NCI-H2227 (cell line): ENCODE data around the gene CFAP74.
"Not testable (repeated sequence)": the region's sequence is repeated elsewhere in the genome, so short reads cannot be mapped to it uniquely, and the experiment has no call there.

Experiments used
- DNase-seq: peaks from one replicate; lab custom pipeline; 2025; ENCODE audit not compliant: unreplicated experiment; lab: John Stamatoyannopoulos, UW

The CFAP74 gene

DNA sequence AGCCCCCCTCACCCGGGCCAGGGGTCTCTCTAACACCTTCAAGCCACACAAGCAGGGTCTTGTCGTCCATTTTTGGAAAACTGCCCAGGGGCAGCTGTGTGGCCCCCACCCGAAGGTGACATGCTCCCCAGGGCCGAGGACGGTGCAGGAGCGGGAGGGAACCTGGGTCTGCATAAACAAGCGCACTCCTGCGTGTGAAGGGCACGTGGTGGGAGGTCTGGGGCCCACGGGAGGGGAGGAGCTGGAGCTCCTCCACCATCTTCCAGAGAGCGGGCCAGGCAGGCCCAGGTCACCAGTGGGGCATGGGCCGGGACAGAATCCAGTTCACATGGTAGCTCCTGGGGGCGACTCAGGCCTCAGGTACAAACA lies 16.5 kb downstream of the CFAP74 start:
- DNase-seq = no peak

DNA sequence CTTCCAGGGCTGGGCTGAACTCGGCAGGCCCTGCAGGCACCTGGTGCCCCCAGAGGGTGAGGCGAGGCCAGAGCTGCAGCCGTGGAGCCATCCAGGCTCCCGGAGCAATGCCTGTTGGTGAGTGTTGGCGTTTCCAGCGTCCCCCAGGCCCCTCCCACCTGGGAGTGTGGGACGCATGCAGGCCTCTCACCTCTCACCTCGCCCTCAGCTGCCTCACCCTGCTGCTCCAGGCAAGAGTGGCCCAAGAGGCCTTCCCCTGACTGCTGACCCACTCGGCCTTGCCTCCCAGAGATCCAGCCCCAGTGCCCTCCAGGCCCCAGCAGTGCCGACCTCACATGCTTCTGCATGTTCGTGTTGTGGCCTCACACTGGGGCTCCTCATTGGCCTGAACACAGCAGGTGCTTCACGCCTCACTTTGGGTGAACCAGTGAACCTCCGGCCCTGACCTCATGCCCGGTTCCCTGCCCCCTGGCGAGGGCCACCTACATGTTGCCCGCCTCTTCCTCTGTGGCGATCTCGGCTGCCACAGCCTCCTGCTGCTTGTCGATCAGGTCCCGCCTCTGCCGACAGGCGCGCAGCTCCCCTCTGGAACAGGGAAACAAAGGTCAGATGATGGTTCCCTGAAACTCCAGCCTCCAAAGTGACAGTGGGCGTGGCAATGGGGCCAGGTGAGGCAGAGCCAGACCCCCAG lies 17.0 kb downstream of the CFAP74 start:
- DNase-seq = no peak

DNA sequence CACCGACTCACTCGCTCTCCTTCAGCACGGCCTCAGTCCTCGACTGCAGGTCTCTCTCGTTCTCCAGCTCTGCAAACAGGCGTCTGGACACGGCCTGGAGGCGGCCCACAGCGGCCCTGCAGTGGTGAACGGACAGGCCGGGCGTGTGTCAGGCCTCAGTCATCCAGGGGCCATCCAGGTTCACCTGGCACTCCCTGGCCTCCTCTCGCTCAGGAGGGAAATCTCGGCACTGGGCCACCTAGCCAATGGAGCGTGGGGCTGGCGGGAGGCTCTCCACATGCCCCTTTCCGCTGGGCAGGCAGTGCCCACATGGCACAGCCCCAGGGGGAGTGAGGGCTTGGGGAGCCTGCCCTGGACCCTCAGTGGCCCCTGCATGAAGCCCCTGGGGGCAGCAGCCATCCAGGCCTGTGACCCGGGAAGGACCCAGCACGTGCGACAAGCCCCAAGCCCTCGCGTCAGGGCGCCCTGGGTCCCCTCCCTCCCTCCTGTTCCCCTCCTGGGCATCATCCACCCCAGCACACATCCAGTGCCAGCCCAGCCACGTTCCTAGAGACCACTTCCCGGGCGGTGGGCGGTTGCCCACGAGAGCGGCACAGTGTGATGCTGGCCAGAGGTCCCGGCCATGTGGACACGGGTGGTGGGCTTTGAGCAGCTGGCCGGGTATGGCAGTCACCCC lies 18.1 kb downstream of the CFAP74 start:
- DNase-seq = no peak

DNA sequence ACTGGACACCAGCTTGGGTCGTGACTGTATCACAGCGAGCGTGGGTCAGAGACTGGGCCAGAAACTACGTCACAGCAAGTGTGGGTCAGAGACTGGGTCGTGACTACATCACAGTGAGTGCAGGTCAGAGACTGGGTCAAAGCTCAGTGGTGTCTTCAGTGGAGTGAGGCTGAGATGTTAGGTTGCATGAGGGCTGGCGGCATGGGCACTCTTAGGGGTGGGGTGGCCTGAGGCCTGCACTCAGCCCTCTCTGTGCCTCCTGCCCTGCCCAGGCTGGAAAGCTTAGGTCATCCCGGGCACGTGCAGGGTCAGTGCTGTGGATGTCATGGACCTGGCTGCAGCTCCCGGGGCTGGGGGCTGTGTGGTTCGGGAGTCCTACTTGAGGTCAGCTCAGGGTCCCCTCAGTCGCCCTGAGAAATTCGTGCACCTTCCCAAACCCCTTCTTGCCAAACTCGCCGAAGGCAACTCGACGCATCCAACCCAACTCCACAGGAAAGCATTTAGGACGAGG lies 19.0 kb downstream of the CFAP74 start:
- no peak for DNase-seq

DNA sequence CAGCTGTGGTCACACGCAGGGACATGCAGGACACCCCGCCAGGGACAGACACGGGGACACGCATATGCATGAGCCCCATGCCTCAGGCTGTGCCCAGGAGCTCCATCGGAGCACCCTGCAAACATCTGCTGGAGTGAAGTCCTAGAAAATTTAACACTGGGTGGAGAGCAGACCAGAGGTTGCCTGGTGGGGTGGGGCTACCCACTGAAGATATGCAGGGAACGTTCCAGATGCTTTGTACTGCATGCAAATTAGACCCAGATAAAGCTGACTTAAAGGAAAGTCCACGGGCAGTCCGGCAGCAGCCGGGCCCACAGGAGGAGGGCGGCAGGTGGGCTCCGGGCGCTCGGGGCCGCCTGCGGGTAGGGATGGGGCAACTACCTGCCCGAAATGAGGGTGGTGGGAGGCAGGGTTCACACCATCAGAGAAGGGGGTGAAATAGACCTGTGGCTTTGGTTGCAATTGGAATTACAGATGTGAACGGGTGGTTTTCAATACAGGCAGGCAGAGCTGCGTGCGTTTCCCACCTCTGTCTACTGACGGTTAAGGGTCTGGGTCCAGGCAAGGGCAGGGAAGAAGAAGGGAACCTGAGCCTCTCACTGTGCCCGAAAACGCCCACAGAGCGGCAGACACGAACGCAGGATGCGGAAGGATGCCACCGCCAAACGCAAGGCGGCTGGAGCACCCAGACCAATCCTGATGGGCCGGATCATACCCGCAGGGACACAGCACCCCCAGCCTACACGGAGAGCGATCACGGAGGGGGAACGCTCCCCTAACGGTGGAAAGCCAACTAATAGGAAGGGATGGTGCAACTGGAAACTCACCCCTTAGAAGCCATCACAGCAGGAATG lies 21.0 kb downstream of the CFAP74 start:
- DNase-seq = no peak

DNA sequence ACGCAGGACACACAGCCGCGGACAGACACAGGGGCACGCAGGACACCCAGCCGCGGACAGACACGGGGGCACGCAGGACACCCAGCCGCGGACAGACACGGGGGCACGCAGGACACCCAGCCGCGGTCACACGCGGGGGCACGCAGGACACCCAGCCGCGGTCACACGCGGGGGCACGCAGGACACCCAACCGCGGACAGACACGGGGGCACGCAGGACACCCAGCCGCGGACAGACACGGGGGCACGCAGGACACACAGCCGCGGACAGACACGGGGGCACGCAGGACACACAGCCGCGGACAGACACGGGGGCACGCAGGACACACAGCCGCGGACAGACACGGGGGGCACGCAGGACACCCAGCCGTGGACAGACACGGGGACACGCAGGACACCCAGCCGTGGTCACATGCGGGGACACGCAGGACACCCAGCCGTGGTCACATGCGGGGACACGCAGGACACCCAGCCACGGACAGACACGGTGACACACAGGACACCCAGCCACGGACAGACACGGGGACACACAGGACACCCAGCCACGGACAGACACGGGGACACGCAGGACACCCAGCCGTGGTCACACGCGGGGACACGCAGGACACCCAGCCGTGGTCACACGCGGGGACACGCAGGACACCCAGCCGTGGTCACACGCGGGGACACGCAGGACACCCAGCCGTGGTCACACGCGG lies 21.8 kb downstream of the CFAP74 start:
- not testable (repeated sequence) for DNase-seq

DNA sequence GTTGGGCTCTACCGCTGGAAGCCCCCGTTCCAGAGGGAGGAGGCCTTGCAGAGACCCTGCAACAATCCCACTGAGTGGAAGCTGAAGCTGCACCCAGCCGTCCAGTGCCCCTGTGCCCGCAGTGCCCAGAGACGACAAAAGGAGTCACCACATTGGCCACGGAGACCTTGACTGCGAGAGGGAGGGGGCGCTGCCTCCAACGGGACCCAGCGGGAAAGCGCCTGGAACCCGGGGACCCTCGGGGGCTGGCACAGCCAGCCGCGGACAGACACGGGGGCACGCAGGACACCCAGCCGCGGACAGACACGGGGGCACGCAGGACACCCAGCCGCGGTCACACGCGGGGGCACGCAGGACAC lies 22.5 kb downstream of the CFAP74 start:
- no peak for DNase-seq

DNA sequence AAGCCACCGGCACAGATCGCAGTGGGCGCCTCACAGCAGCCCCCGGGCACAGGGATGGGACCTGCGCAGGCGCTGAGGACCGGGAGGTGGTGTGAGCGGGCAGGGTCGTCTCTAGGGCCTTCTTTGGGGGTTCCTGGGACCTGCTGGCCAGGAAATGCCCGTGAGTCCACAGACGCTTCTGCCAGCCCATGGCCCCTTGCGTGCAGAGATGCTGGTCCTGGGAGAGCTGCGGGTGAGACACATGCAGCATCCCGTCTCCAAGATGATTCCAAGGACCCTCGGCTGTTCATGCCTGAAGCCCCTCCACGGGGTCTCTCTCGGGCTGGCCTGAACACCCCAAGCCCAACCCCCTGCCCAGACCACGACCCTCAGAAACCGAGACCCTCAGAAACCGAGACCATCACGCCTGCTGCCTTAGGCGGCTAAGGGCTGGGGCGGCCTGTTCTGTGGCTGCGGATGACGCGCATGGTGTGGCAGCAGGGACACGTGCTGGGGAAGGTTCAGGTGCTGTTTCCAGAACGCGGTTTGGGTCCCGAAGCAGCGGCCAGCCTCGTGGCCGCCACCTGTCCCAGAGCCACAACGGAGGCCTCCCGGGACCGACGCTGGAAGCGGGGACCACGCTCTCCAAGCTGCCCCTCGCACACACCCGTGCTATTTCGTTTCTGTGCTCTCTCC lies 23.0 kb downstream of the CFAP74 start:
- DNase-seq = no peak

DNA sequence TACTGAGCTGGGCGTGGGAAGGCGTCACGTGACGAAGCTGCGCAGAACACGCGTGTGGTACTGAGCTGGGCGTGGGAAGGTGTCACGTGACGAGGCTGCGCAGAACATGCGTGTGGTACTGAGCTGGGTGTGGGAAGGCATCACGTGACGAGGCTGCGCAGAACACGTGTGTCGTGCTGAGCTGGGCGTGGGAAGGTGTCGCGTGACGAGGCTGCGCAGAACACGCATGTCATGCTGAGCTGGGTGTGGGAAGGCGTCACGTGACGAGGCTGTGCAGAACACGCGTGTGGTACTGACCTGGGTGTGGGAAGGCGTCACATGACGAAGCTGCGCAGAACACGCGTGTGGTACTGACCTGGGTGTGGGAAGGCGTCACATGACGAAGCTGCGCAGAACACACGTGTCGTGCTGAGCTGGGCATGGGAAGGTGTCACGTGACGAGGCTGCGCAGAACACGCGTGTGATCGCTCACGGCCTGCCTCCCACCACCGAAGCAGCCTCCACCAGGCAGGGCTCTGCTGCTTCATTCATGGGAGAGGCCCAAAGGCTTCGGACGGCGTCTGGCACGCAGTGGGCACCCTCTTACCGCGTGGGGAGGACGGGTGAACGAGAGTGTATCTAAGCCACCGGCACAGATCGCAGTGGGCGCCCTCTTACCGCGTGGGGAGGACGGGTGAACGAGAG lies 24.0 kb downstream of the CFAP74 start:
- no peak for DNase-seq

DNA sequence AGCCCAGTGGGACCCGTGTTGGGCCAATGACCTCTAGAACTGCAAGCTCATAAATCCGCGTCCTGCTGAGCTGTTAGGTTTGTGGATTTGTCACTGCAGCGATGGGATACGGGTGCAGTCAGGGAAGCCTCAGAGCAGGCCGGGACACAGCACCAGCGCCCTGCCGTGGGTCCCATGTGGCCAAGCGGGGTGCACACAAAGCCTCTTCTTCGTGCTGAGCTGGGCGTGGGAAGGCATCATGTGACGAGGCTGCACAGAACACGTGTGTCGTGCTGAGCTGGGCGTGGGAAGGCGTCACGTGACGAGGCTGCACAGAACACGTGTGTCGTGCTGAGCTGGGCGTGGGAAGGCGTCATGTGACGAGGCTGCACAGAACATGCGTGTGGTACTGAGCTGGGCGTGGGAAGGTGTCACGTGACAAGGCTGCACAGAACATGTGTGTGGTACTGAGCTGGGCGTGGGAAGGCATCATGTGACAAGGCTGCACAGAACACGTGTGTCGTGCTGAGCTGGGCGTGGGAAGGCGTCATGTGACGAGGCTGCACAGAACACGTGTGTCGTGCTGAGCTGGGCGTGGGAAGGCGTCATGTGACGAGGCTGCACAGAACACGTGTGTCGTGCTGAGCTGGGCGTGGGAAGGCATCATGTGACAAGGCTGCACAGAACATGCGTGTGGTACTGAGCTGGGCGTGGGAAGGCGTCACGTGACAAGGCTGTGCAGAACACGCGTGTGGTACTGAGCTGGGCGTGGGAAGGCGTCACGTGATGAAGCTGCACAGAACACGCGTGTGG lies 24.7 kb downstream of the CFAP74 start:
- DNase-seq = not testable (repeated sequence)

DNA sequence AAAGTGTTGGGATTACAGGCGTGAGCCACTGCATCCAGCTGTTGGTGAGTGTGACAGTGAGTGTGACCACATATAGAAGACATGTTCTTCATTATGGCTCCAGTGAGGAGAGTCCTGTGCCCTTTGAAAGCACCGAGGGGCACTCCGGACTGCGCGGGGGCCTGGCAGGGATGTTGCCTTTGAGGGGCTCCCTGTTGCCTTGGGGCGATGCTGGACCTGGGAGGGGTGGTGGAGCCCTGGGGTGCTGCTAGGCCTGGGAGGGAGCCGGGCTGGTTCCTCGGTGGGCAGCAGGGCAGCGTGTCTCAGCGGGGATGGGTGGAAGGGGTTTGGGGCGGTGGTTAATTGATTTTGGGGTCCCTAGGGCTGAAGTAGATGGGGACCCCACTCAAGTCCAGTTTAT lies 25.5 kb downstream of the CFAP74 start:
- no peak for DNase-seq

DNA sequence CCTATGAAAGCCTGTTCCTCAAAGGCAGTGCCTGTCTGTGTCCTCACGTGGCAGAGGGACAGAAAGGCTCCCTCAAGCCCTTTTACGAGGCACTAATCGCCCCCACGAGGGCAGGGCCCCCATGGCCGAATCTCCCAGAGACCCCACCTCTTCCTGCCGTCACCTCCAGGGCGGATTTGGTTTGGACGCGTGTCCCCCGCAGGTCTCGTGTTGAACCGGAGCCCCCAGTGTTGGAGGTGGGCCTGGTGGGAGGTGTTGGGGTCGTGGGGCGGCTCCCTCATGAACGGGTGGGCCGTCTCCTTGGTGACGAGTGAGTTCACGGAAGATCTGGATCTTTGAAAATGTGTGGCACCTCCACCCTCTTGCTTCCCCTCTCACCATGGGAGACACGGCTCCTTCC lies 27.6 kb downstream of the CFAP74 start:
- no peak for DNase-seq

DNA sequence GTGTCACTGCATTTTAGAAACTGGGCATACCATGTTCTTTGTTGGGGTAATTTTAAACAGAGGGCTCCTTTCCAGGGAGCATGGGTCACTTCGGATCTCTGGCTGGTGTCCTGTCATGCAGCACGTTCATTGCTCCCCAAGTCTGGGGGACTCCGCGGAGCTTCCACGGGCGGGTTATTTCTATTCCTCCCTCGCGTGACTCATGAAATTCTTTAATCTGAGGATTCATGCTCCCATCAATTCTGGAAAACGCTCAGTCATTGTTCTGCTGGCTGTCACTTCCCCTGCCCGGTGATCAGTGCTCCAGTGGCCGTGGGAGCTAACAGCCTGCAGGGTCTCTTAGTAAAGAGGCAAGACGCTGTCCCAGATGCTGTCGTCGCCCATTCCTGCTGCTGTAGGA lies 28.1 kb downstream of the CFAP74 start:
- no peak for DNase-seq

DNA sequence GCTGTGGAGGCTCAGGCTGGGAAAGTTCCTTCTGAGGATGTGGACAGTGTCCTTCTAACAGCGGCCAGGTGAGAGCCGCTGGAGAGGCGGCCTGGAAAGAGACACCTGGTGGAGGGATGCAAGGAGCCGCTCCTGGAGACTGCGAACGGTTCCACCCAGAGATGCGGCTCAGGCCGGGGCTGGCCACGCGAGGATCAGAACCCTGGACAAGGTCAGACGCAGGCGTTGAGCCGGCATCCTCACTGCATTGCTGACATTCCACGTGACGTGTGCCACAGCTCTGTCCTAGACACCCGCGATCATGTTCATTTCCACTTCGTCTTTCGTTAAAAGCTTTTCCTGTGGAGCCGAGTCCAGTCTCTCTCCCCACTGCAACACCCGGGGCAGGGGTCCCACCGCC lies 28.8 kb downstream of the CFAP74 start:
- no peak for DNase-seq

DNA sequence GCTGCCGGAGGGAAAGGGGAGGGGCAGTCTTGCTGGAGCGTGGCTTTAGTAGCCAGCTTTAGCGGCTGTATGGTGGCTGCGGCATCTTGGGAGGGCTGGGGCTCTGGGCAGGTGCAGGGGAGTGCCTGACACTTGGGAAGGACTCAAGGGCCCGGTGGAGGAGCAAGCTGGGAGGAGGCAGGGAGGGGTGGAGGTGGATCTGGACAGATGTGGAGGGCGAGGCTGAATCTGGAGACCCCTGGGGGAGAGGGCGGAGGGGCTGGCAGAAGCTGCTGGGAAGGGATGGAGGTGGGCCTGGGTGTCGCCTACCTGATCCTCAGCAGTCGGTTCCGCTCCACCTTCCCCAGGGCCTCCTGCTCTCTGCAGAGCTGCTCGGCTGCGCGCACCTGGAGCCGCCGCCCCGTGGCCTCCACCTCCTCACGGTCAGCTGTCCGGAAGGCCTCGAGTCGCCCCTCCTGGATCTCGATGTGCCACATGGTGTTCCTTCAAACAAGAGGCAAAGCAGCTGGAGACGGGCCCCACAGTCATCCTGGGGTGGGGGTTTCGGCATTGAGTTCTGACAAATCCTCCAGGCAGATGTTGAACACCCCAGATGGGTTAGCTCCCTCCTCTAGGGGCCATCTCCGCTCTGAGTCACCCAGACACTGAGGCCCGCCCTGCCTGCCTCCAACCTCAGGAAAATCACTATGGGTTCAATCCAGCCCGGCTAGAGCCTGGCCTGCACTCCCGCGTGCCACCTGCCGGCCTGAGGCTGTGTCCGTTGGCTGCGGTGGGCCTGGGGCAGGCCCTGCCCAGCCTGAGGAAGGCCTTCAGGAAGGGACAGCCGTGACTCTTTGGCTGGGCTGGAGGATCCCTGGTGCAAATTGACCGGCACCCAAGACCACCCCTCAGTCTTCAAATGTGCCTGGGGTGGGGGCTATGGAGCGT lies 29.6 kb downstream of the CFAP74 start:
- no peak for DNase-seq

DNA sequence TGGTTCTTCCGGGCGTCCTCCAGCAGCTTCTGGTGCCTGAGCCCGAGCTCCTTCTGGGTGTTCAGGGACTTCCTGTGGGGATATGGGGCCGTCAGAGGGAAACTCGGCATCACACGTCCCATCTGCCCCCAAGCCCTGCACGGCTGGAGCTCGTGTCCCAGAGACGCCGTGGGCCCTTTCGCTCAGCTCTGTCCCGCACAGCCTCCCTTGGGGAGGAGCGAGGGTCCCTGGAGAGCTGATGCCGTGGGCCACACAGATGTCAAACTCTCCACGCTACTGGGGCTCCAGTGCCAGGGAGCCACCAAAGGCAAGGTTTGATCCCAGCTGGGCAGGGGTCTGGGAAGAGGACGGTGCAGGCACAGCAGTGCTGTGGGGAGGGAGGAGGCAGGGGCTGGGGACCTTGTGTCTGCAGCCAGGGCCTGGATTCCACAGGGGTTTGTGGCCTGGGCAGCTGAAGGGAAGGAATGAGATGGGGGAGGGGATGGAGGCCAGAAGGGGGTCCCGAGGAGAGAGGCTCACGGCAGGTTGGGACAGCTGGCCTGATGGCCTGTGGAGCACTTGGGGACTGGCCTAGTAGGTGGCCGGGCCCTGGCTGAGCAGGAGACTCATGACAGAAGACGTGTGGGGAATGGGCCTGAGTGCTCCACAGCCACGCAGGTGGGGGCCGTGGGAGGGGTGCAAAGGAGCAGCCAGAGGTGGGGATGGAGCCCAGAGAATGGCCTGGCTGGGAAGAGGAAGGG lies 30.4 kb downstream of the CFAP74 start:
- no peak for DNase-seq

DNA sequence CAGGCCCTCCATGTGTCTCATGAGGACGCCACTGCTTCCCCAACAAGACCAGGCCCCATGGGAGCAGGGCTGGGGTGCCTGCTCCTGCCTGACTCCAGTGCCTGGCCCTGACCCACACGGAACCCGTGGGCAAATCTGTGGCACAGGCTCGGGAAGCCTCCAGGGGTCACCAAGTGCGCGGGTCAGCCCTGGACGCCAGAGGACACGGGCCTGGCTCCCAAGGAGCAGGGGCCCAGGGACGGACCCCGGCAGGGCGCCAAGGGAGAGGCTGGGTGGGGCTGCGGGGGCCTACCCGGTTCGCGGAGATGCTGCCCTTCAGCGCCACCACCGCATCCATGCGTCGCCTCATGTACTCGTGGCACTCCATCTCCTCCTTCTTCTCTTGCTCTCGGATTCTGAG lies 31.9 kb downstream of the CFAP74 start:
- no peak for DNase-seq

DNA sequence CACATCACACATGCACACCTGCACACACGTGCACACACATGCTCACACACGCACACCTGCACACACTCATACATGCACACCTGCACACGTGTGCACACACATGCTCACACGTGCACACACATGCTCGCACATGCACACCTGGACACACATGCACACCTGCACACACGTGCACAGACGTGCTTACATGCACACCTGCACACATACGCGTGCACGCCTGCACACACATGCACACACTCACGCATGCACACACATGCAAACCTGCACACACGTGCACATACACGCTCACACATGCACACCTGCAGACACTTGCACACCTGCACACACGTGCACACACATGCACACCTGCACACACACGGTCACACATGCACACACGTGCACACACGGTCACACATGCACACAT lies 32.6 kb downstream of the CFAP74 start:
- no peak for DNase-seq
